ENCODE data around the gene ZCCHC14. TPM values are rescaled to one million over a fixed set of nuclear protein-coding genes. Genes with fewer than 3 reads are reported as not detected.

Gene ZCCHC14
- total RNA-seq, 2 donors from 2014 or later, result 18.9 to 54.4 TPM

DNA sequence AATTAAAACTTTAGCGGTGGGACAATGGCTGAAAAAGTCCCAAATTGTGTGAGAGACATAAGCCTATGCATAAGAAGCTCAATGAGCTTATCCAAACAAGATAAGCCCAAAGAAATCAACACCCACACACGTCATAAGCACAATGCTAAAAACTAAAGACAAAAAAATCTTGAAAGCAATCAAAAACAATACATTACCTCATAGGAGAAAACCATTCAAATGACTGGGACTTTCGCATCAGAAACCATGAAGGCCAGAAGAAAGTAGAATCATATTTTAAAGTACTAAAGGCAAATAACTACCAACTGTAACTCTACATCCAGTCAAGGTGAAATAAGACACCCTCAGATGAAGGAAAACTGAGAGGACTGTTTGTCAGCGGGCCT is 50.2 kb downstream of the ZCCHC14 start:
- 91 to 92% methylated on average over 4 of the region's 4 CpGs for WGBS, 2 donors
- Histone ChIP-seq H3K27me3 (no peaks in the 10 kb centered on the region), H3K36me3 (replicated peaks in 1 of 2; ENCODE audit: insufficient read depth in 1 of 2, low read depth in 2 of 2) (no peaks in the 10 kb centered on the region), H3K4me1 (no peaks in the 10 kb centered on the region), H3K9me3 (no peaks in the 10 kb centered on the region), H3K27ac (no peak overlapping the region), H3K4me3 (no peak overlapping the region)
- TF ChIP-seq CTCF (IDR thresholded peaks at IDR 0.05), result no peak
- no peak for TF ChIP-seq POLR2A (IDR thresholded peaks at IDR 0.05)
- intact Hi-C loops (cut with DNase I), result no loop called here
- DNase-seq, result no peak
- no peak for ATAC-seq

DNA sequence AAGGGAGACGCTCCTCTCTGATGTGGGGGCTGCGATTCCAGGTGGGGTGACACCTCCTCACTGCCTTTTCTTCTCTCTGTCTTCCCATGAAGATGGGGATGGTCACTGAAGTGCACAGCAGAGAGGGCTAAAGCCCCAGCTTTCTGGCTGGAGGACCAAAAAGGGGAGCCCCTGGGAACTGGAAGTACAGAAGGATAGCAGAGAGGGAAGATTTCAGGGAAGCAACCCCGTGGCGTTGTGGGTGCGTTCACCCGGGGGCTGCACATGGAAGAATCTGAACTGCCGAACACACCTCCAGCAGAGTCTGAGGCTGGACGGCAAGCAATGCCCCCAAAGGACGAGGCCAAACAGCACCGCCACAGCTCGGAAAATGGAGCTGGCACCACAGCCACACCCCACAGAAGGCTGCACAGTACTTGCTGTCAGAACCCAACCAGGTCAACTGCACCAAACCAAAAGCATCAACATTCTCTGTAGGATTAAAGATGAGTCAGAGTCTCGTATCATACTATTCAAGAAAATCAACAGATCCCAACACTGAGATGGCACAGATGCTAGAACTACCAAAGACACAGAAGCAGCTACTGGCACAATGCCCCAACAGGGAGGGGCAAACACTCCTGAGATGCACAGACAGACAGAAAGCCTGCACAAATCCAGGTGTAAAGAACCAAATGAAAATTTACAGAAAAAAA is 50.8 kb downstream of the ZCCHC14 start:
- intact Hi-C loops (cut with DNase I), result no loop called here
- H3K27me3 ChIP-seq, result no peaks in the 10 kb centered on the region
- TF ChIP-seq CTCF (IDR thresholded peaks at IDR 0.05) (no peak), POLR2A (IDR thresholded peaks at IDR 0.05) (no peak)
- 93% methylated on average over 11 to 12 of the region's 12 CpGs for WGBS, 2 donors
- H3K9me3 ChIP-seq, result no peaks in the 10 kb centered on the region
- H3K4me1 ChIP-seq, result no peaks in the 10 kb centered on the region
- H3K4me3 ChIP-seq, result no peak overlapping the region
- DNase-seq (no peak), ATAC-seq (no peak)
- H3K36me3 ChIP-seq (replicated peaks in 1 of 2; ENCODE audit: insufficient read depth in 1 of 2, low read depth in 2 of 2), result no peaks in the 10 kb centered on the region
- H3K27ac ChIP-seq, result no peak overlapping the region

- no peaks in the 10 kb centered on the region for H3K9me3 ChIP-seq
- TF ChIP-seq CTCF (IDR thresholded peaks at IDR 0.05), result no peak
- TF ChIP-seq POLR2A (IDR thresholded peaks at IDR 0.05), result no peak
- no peaks in the 10 kb centered on the region for H3K36me3 ChIP-seq (replicated peaks in 1 of 2; ENCODE audit: insufficient read depth in 1 of 2, low read depth in 2 of 2)
- ATAC-seq (no peak), DNase-seq (no peak)
- intact Hi-C loops (cut with DNase I), result no loop called here
- no peak overlapping the region for H3K4me3 ChIP-seq
- 80 to 86% methylated on average over 10 of the region's 10 CpGs for WGBS, 2 donors
- no peak overlapping the region for H3K27ac ChIP-seq
- no peaks in the 10 kb centered on the region for H3K27me3 ChIP-seq
- no peaks in the 10 kb centered on the region for H3K4me1 ChIP-seq
Measured at GRCh38 chr16:87439926-87440325, 52.9 kb downstream of the ZCCHC14 start.

GRCh38 chr16:87438611-87438985 is 54.2 kb downstream of the ZCCHC14 start:
- Histone ChIP-seq H3K4me3 (no peak overlapping the region), H3K27me3 (no peaks in the 10 kb centered on the region), H3K36me3 (replicated peaks in 1 of 2; ENCODE audit: insufficient read depth in 1 of 2, low read depth in 2 of 2) (no peaks in the 10 kb centered on the region), H3K27ac (no peak overlapping the region), H3K4me1 (no peaks in the 10 kb centered on the region), H3K9me3 (no peaks in the 10 kb centered on the region)
- WGBS, 2 donors, result 85 to 87% methylated on average over 9 of the region's 9 CpGs
- TF ChIP-seq CTCF (IDR thresholded peaks at IDR 0.05), result no peak
- TF ChIP-seq POLR2A (IDR thresholded peaks at IDR 0.05), result no peak
- DNase-seq (no peak), ATAC-seq (no peak)
- intact Hi-C loops (cut with DNase I), result no loop called here

DNA sequence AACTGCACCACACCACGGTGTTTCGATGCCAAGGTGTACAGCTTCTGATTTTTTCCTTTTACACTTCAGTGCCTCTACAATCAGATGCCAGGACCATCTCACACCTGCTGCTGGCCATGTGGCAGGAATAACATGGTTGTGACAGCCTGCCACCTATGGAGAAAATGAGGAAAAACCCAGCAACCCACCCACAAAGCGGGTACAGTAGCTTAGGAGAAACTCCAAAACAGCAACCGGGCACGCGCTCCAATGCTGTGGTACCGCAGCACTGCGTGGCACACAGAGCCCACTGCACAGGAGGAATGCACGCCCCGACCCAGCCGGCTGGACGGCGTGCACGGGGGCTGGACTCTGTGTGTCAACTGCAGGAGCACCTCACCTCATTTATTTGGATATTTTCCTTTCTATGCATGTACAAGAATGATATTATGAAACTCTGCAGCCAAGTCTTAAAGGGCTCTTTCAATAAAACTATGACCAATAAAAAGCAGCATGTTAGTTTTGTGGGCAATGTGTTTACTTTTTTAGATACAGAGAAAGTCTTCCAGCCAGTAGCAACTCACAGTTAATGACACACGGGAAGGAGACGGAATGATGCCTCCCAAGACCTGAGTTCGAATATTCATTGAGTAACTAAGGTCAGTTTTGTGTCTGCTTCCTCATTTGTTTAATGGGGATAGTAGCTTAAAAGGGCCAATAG is 54.8 kb downstream of the ZCCHC14 start:
- 88 to 91% methylated on average over 17 of the region's 17 CpGs for WGBS, 2 donors
- Histone ChIP-seq H3K4me1 (no peaks in the 10 kb centered on the region), H3K4me3 (no peak overlapping the region), H3K9me3 (no peaks in the 10 kb centered on the region), H3K36me3 (replicated peaks in 1 of 2; ENCODE audit: insufficient read depth in 1 of 2, low read depth in 2 of 2) (no peaks in the 10 kb centered on the region), H3K27ac (no peak overlapping the region), H3K27me3 (no peaks in the 10 kb centered on the region)
- no peak for TF ChIP-seq POLR2A (IDR thresholded peaks at IDR 0.05)
- no peak for TF ChIP-seq CTCF (IDR thresholded peaks at IDR 0.05)
- DNase-seq (no peak), ATAC-seq (no peak)
- intact Hi-C loops (cut with DNase I), result no loop called here
